GM12875 (cell line): ENCODE data around the gene NNMT.

Source experiments
- H3K4me3 ChIP-seq: one replicate; pipeline ENCODE4 v1.5.1; 2011; ENCODE audit warnings: low read depth, low read length, control low read depth
- TF ChIP-seq, protein P1 (sequence below): IDR thresholded peaks from 2 replicates; pipeline ENCODE4 v1.5.1; 2011; ENCODE audit warnings: low read depth, mild to moderate bottlenecking, control low read depth, inconsistent platforms, low read length, moderate library complexity, borderline replicate concordance; ENCODE audit not compliant: insufficient read depth

NNMT gene

DNA sequence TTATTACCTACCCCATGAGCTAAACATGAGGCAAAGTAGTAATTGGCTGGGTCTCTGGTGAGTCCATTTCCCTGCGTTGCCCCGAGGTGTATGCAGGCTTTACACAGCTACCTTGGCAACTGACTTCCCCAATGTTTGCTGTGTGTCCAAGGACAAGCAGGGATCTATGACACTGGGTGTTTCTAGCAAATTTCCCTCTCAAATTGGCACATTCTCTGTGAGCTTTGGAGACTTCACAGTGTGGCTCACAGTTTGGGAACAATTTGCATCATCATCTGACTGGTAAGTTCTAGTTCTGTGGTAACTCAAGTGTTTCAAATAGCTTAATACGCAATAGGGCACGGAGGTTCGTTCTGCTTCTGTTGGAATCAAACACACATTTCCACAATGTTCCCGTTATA lies 12.5 kb downstream of the NNMT start:
- TF ChIP-seq, protein P1, sequence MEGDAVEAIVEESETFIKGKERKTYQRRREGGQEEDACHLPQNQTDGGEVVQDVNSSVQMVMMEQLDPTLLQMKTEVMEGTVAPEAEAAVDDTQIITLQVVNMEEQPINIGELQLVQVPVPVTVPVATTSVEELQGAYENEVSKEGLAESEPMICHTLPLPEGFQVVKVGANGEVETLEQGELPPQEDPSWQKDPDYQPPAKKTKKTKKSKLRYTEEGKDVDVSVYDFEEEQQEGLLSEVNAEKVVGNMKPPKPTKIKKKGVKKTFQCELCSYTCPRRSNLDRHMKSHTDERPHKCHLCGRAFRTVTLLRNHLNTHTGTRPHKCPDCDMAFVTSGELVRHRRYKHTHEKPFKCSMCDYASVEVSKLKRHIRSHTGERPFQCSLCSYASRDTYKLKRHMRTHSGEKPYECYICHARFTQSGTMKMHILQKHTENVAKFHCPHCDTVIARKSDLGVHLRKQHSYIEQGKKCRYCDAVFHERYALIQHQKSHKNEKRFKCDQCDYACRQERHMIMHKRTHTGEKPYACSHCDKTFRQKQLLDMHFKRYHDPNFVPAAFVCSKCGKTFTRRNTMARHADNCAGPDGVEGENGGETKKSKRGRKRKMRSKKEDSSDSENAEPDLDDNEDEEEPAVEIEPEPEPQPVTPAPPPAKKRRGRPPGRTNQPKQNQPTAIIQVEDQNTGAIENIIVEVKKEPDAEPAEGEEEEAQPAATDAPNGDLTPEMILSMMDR: no peak
- H3K4me3 ChIP-seq: no peak overlapping the region

DNA sequence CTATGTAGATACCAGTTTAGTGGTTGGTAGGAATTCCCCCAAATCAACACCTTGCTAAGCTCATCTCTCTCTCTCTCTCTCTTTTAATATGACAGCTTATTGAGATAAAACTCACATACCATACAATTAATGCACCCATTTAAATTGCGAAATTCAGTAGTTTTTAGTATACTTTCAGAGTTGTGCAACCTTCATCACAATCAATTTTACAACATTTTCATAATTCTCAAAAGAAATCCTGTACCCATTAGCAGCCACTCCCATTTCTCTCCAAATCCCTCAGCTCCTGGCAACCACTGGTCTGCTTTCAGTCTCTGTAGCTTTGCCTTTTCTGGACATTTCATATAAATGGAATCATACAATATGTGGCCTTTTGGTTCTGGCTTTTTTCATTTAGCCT lies 13.3 kb downstream of the NNMT start:
- TF ChIP-seq, protein P1: no peak
- H3K4me3 ChIP-seq: no peak overlapping the region

DNA sequence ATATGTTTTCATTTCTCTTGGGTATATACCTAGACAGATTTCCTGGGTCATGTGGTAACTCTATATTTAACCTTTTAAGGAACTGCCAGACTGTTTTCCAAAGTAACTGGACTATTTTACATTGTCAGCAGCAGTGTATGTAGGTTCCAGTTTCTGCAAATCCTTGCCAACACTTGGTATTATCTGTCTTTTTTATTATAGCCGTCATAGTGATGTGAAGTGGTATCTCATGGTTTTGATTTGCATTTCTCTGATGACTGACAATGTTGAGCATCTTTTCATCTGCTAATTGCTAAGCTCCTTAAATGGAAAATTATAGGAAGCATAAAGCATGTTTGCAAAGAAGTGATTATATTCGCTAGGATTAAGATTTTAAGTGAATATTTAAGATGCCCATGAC lies 13.9 kb downstream of the NNMT start:
- TF ChIP-seq, protein P1: no peak
- H3K4me3 ChIP-seq: no peak overlapping the region

DNA sequence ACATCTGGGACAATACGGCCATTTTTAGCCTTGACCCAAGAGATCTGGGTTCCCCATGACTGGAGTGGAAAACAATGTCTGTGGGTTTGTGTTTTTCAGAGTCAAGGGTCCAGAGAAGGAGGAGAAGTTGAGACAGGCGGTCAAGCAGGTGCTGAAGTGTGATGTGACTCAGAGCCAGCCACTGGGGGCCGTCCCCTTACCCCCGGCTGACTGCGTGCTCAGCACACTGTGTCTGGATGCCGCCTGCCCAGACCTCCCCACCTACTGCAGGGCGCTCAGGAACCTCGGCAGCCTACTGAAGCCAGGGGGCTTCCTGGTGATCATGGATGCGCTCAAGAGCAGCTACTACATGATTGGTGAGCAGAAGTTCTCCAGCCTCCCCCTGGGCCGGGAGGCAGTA lies 15.7 kb downstream of the NNMT start:
- no peak overlapping the region for H3K4me3 ChIP-seq
- TF ChIP-seq, protein P1: no peak

DNA sequence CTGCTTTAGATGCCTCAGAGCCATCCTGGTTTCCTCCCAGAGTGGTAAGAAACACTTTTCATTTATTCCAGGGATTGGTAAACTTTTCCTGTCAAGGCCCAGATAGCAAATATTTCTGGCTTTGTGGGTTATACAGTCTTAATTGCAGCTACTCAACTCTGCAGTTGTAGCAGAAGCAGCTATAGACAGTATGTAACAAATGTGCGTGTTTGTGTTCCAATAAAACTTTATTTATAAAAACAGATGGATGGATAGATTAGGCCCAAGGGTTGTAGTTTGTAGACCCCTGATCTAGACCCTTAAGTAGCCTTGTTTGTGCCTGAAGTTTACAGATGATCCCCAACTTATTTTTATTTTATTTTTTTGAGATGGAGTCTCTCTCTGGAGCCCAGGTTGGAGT lies 17.9 kb downstream of the NNMT start:
- H3K4me3 ChIP-seq: no peak overlapping the region
- TF ChIP-seq, protein P1: no peak

- TF ChIP-seq, protein P1: no peak
These were observed 19.7 kb downstream of the NNMT start for GRCh38 chr11:114315749-114316368.

GRCh38 chr11:114316980-114317786 lies 21.0 kb downstream of the NNMT start:
- TF ChIP-seq, protein P1: no peak

More at GRCh38 chr11:114315749-114316368, 19.7 kb downstream of the NNMT start:
- no peak overlapping the region for H3K4me3 ChIP-seq

More at GRCh38 chr11:114316980-114317786, 21.0 kb downstream of the NNMT start:
- H3K4me3 ChIP-seq: no peak overlapping the region
